GM12878 (cell line): Measurements from ENCODE around the gene CYS1.

Experiments
- ATF3 ChIP-seq: IDR thresholded peaks from 2 replicates; pipeline ENCODE4 v1.6.1; 2011; ENCODE audit warnings: low read depth, mild to moderate bottlenecking, low read length, moderate library complexity, borderline replicate concordance; ENCODE audit errors: extremely low read depth
- CBX5 ChIP-seq: sonication (generic); IDR thresholded peaks from 2 replicates; pipeline ENCODE4 v1.6.1; 2016; ENCODE audit warnings: low read depth, moderate library complexity, mild to moderate bottlenecking, inconsistent platforms
- CHD2 ChIP-seq: IDR thresholded peaks from 2 replicates; pipeline ENCODE4 v1.6.1; 2011; ENCODE audit warnings: low read depth, low read length, improper control_type of control experiment, borderline replicate concordance
- CTCF ChIP-seq, 3 experiments: IDR thresholded peaks in 2 of 3; conservative IDR thresholded peaks in 1 of 3; 2 replicates each; pipeline ENCODE4 v1.5.1; 2011; ENCODE audit warnings: low read depth in 3 of 3, low read length in 3 of 3, mild to moderate bottlenecking in 3 of 3, control low read depth in 2 of 3, moderate library complexity in 2 of 3, inconsistent platforms in 1 of 3, mixed read lengths in 1 of 3; ENCODE audit not compliant: control insufficient read depth in 2 of 3, insufficient read depth in 1 of 3; ENCODE audit errors: extremely low read depth in 1 of 3
- ETV6 ChIP-seq, 2 experiments: fragments of 450-650 bp in 1 of 2; IDR thresholded peaks in 1 of 2; conservative IDR thresholded peaks in 1 of 2; 2 replicates each; pipeline ENCODE4 v1.6.1; 2014; ENCODE audit warnings: antibody characterized with exemption in 1 of 2, borderline replicate concordance in 1 of 2, low read depth in 1 of 2, mild to moderate bottlenecking in 1 of 2, moderate library complexity in 1 of 2
- EZH2 ChIP-seq: IDR thresholded peaks from 2 replicates; pipeline ENCODE4 v1.6.1; 2012; ENCODE audit warnings: low read depth, mild to moderate bottlenecking, control low read depth, inconsistent platforms, low read length, borderline replicate concordance; ENCODE audit not compliant: control insufficient read depth
- FOS ChIP-seq: IDR thresholded peaks from 3 replicates; pipeline ENCODE4 v1.6.1; 2011; ENCODE audit warnings: borderline replicate concordance; ENCODE audit not compliant: insufficient read length; ENCODE audit errors: extremely low read depth
- HDAC2 ChIP-seq: fragments of 200-600 bp; sonication (generic); IDR thresholded peaks from 2 replicates; pipeline ENCODE4 v1.6.1; 2017
- MAX ChIP-seq: IDR thresholded peaks from 2 replicates; pipeline ENCODE4 v1.6.1; 2012; ENCODE audit warnings: low read depth, low read length, improper control_type of control experiment
- NR2C2 ChIP-seq: IDR thresholded peaks from 2 replicates; pipeline ENCODE4 v1.6.1; 2011; ENCODE audit warnings: borderline replicate concordance, low read depth; ENCODE audit not compliant: control insufficient read depth, insufficient read length
- POLR2AphosphoS5 ChIP-seq: IDR thresholded peaks from 2 replicates; pipeline ENCODE4 v1.6.1; 2011; ENCODE audit warnings: mild to moderate bottlenecking, low read length, inconsistent platforms
- SRF ChIP-seq, 2 experiments: IDR thresholded peaks; 2 replicates each; pipeline ENCODE4 v1.6.1; 2011; ENCODE audit warnings: low read depth in 2 of 2, low read length in 2 of 2, mild to moderate bottlenecking in 1 of 2, moderate library complexity in 1 of 2
- ZNF384 ChIP-seq: IDR thresholded peaks from 2 replicates; pipeline ENCODE4 v1.6.1; 2012; ENCODE audit warnings: low read depth, mild to moderate bottlenecking, low read length, improper control_type of control experiment, borderline replicate concordance

GRCh38 chr2:10059016-10059351 is 21.2 kb downstream of the CYS1 start:
- TF ChIP-seq CTCF (IDR thresholded peaks at IDR 0.05 in 2 of 3, conservative IDR thresholded peaks at IDR 0.05 in 1 of 3; ENCODE audit: control insufficient read depth in 2 of 3, extremely low read depth in 1 of 3, insufficient read depth in 1 of 3, low read depth in 3 of 3, low read length in 3 of 3): no peak
- TF ChIP-seq CHD2: no peak
- no peak for TF ChIP-seq EZH2
- TF ChIP-seq ZNF384: no peak
- no peak for TF ChIP-seq MAX
- TF ChIP-seq CBX5: no peak
- no peak for TF ChIP-seq NR2C2
- TF ChIP-seq SRF (IDR thresholded peaks at IDR 0.05; ENCODE audit: low read depth in 2 of 2, low read length in 2 of 2): no peak
- no peak for TF ChIP-seq FOS
- no peak for TF ChIP-seq HDAC2
- no peak for TF ChIP-seq ATF3
- no peak for TF ChIP-seq ETV6 (conservative IDR thresholded peaks at IDR 0.05 in 1 of 2, IDR thresholded peaks at IDR 0.05 in 1 of 2; ENCODE audit: borderline replicate concordance in 1 of 2, low read depth in 1 of 2)
- TF ChIP-seq POLR2AphosphoS5: no peak
